H1 (cell line): ENCODE measurements around the gene SCYL1. TPM values are rescaled to one million over a fixed set of nuclear protein-coding genes. Genes with fewer than 3 reads are reported as not detected.
A peak's percentile ranks its signal among the peaks of the same experiment; 100 is the strongest.

ENCODE experiments used
- CTCF ChIA-PET: fragments of 300-600 bp; sonication (Branson Sonifier 250); formaldehyde crosslinking; loops from one replicate; lab custom pipeline; 2021; ENCODE audit not compliant: partially characterized antibody; lab: Charles Lee
- POLR2A ChIA-PET: fragments of 300-600 bp; sonication (Branson Sonifier 250); formaldehyde crosslinking; loops from one replicate; lab custom pipeline; 2021; ENCODE audit warnings: inconsistent platforms; ENCODE audit not compliant: partially characterized antibody; lab: Charles Lee
- DNase-seq, 2 experiments: peaks; one replicate each; pipeline versions ENCODE4 v3.0.0 to v3.0.0-alpha.2; 2010 to 2022; ENCODE audit warnings: low spot score in 2 of 2, low read depth in 1 of 2, mixed read lengths in 1 of 2
- FAIRE-seq: peaks from 2 replicates; lab custom pipeline; 2011; peaks lifted over from hg19 to GRCh38; lab: Jason Lieb, UNC
- H2AFZ ChIP-seq: 2 replicates; pipeline ENCODE4 v1.8.1; 2012; ENCODE audit warnings: low read length, inconsistent platforms
- H2AK5ac ChIP-seq: 2 replicates; pipeline ENCODE4 v1.6.1; 2013; ENCODE audit warnings: low read depth, low read length
- H2BK120ac ChIP-seq: replicated peaks from 2 replicates; pipeline ENCODE3; 2013; ENCODE audit warnings: low read depth, low read length, inconsistent platforms
- H2BK12ac ChIP-seq: 2 replicates; pipeline ENCODE4 v1.6.1; 2013; ENCODE audit warnings: low read depth, low read length
- H2BK15ac ChIP-seq: 2 replicates; pipeline ENCODE4 v1.6.1; 2013; ENCODE audit warnings: low read length
- H2BK20ac ChIP-seq: 2 replicates; pipeline ENCODE4 v1.6.1; 2013; ENCODE audit warnings: low read length
- H2BK5ac ChIP-seq: 2 replicates; pipeline ENCODE4 v1.6.1; 2013; ENCODE audit warnings: low read depth, low read length
- H3K14ac ChIP-seq: 2 replicates; pipeline ENCODE4 v1.6.1; 2013; ENCODE audit warnings: inconsistent platforms; ENCODE audit not compliant: insufficient read length
- H3K18ac ChIP-seq: 2 replicates; pipeline ENCODE4 v1.6.1; 2013; ENCODE audit warnings: low read length; ENCODE audit errors: extremely low read depth
- H3K23ac ChIP-seq: 2 replicates; pipeline ENCODE4 v1.6.1; 2013; ENCODE audit warnings: inconsistent platforms; ENCODE audit not compliant: insufficient read length
- H3K23me2 ChIP-seq: 2 replicates; pipeline ENCODE4 v1.6.1; 2013; ENCODE audit warnings: low read depth, low read length
- H3K27ac ChIP-seq: 2 replicates; pipeline ENCODE4 v1.6.1; 2011; ENCODE audit warnings: low read depth, low read length, inconsistent platforms
- H3K27me3 ChIP-seq, 4 experiments: replicated peaks in 1 of 4; 1 replicate in 1 of 4; 2 replicates in 3 of 4; pipeline versions ENCODE4 v1.6.1 to v1.8.1; 2011 to 2013; ENCODE audit warnings: low read length in 3 of 4, mild to moderate bottlenecking in 3 of 4, inconsistent platforms in 2 of 4, mixed read lengths in 2 of 4, moderate library complexity in 1 of 4; ENCODE audit not compliant: control insufficient read depth in 3 of 4, insufficient read depth in 3 of 4; ENCODE audit errors: extremely low read depth in 1 of 4
- H3K36me3 ChIP-seq, 4 experiments: 2 replicates each; pipeline versions ENCODE4 v1.6.1 to v1.8.1; 2011 to 2013; ENCODE audit warnings: mild to moderate bottlenecking in 4 of 4, low read length in 3 of 4, moderate library complexity in 2 of 4, control low read depth in 1 of 4, inconsistent platforms in 1 of 4; ENCODE audit not compliant: insufficient read depth in 4 of 4, control insufficient read depth in 2 of 4
- H3K4ac ChIP-seq: replicated peaks from 2 replicates; pipeline ENCODE3; 2013; ENCODE audit warnings: low read length, low read depth, mixed read lengths, inconsistent platforms; ENCODE audit not compliant: insufficient read length
- H3K4me1 ChIP-seq, 4 experiments: replicated peaks in 1 of 4; 1 replicate in 1 of 4; 2 replicates in 3 of 4; pipeline versions ENCODE4 v1.6.1 to v1.8.1; 2011 to 2013; ENCODE audit warnings: low read length in 3 of 4, inconsistent platforms in 2 of 4, mixed read lengths in 1 of 4; ENCODE audit not compliant: insufficient read depth in 4 of 4, control insufficient read depth in 3 of 4
- H3K4me2 ChIP-seq, 2 experiments: 2 replicates each; pipeline versions ENCODE4 v1.6.1 to v1.8.1; 2011 to 2013; ENCODE audit warnings: low read depth in 2 of 2, low read length in 2 of 2, control low read depth in 1 of 2, inconsistent platforms in 1 of 2, mild to moderate bottlenecking in 1 of 2; ENCODE audit not compliant: insufficient read depth in 1 of 2
- H3K4me3 ChIP-seq, 4 experiments: fragments of 200-600, 300-600 bp in 1 of 4; sonication (generic), shearing (Covaris generic), sonication (Bioruptor Twin) in 1 of 4; 2 replicates each; pipeline versions ENCODE4 v1.5.1 to v1.8.1; 2011 to 2016; ENCODE audit warnings: low read length in 4 of 4, low read depth in 3 of 4, control low read depth in 2 of 4, inconsistent platforms in 2 of 4, mild to moderate bottlenecking in 2 of 4, mixed read lengths in 1 of 4, moderate library complexity in 1 of 4; ENCODE audit not compliant: insufficient read depth in 2 of 4; ENCODE audit errors: extremely low read depth in 1 of 4
- H3K56ac ChIP-seq: replicated peaks from 2 replicates; pipeline ENCODE3; 2013; ENCODE audit warnings: low read depth, mild to moderate bottlenecking, mixed read lengths, low read length, inconsistent platforms; ENCODE audit not compliant: insufficient read length
- H3K79me1 ChIP-seq: 2 replicates; pipeline ENCODE4 v1.6.1; 2013; ENCODE audit warnings: low read depth, low read length, control low read depth
- H3K79me2 ChIP-seq, 2 experiments: 2 replicates each; pipeline versions ENCODE4 v1.6.1 to v1.8.1; 2012 to 2013; ENCODE audit warnings: low read length in 2 of 2, mild to moderate bottlenecking in 2 of 2, inconsistent platforms in 1 of 2; ENCODE audit not compliant: insufficient read depth in 2 of 2, control insufficient read depth in 1 of 2
- H3K9ac ChIP-seq, 4 experiments: replicated peaks in 1 of 4; 1 replicate in 1 of 4; 2 replicates in 3 of 4; pipeline versions ENCODE4 v1.6.1 to v1.8.1; 2011 to 2013; ENCODE audit warnings: low read depth in 3 of 4, low read length in 3 of 4, control low read depth in 2 of 4, mild to moderate bottlenecking in 2 of 4, moderate library complexity in 2 of 4, inconsistent platforms in 1 of 4; ENCODE audit errors: extremely low read depth in 1 of 4
- H3K9me3 ChIP-seq, 2 experiments: 2 replicates each; pipeline versions ENCODE4 v1.6.1 to v1.8.1; 2012 to 2013; ENCODE audit warnings: mild to moderate bottlenecking in 2 of 2, moderate library complexity in 2 of 2, control low read depth in 1 of 2, inconsistent platforms in 1 of 2, low read depth in 1 of 2, low read length in 1 of 2, mixed read lengths in 1 of 2; ENCODE audit not compliant: insufficient read depth in 2 of 2
- H4K20me1 ChIP-seq, 2 experiments: replicated peaks in 1 of 2; 2 replicates each; pipeline versions ENCODE3 to v1.8.1; 2011 to 2013; ENCODE audit warnings: inconsistent platforms in 2 of 2, low read length in 2 of 2, mild to moderate bottlenecking in 1 of 2; ENCODE audit not compliant: insufficient read depth in 2 of 2, control insufficient read depth in 1 of 2
- H4K5ac ChIP-seq: 2 replicates; pipeline ENCODE4 v1.6.1; 2013; ENCODE audit warnings: low read length, low read depth, mixed read lengths, inconsistent platforms; ENCODE audit not compliant: insufficient read length
- H4K8ac ChIP-seq: 2 replicates; pipeline ENCODE4 v1.8.0; 2013; ENCODE audit warnings: mild to moderate bottlenecking, moderate library complexity, low read length, inconsistent platforms; ENCODE audit not compliant: insufficient read depth; ENCODE audit errors: extremely low read depth
- H4K91ac ChIP-seq: replicated peaks from 2 replicates; pipeline ENCODE3; 2013; ENCODE audit warnings: low read length, mixed read lengths, inconsistent platforms; ENCODE audit not compliant: insufficient read length
- BRCA1 ChIP-seq: IDR thresholded peaks from 2 replicates; pipeline ENCODE4 v1.6.1; 2012; ENCODE audit warnings: low read depth, low read length, improper control_type of control experiment
- CBX5 ChIP-seq: fragments of 300-800, 300-1000 bp; sonication (generic); IDR thresholded peaks from 2 replicates; pipeline ENCODE4 v1.7.1; 2016; ENCODE audit warnings: antibody characterized with exemption, low read length, low read depth
- CEBPB ChIP-seq: IDR thresholded peaks from 2 replicates; pipeline ENCODE4 v1.6.1; 2012; ENCODE audit warnings: low read depth, low read length
- CHD2 ChIP-seq: IDR thresholded peaks from 2 replicates; pipeline ENCODE4 v1.6.1; 2012; ENCODE audit warnings: low read length, improper control_type of control experiment
- EZH2 ChIP-seq: fragments of 200-600 bp; sonication (generic); IDR thresholded peaks from 2 replicates; pipeline ENCODE4 v1.7.1; 2012; ENCODE audit warnings: low read depth, mild to moderate bottlenecking, moderate library complexity, low read length, inconsistent platforms; ENCODE audit not compliant: severe bottlenecking
- HDAC6 ChIP-seq: IDR thresholded peaks from one replicate; pipeline ENCODE4 v1.7.1; 2012; ENCODE audit warnings: low read depth, mild to moderate bottlenecking, inconsistent platforms, low read length, moderate library complexity
- JUND ChIP-seq: IDR thresholded peaks from 2 replicates; pipeline ENCODE4 v1.6.1; 2011; ENCODE audit warnings: mild to moderate bottlenecking, improper control_type of control experiment, low read length
- PHF8 ChIP-seq: fragments of 200-600 bp; sonication (generic); conservative IDR thresholded peaks from 2 replicates; pipeline ENCODE4 v1.7.1; 2012; ENCODE audit warnings: low read depth, mild to moderate bottlenecking, inconsistent platforms, low read length, moderate library complexity
- POLR2AphosphoS5 ChIP-seq: IDR thresholded peaks from 2 replicates; pipeline ENCODE4 v1.6.1; 2011; ENCODE audit warnings: low read depth, low read length
- RFX5 ChIP-seq: IDR thresholded peaks from 2 replicates; pipeline ENCODE4 v1.6.1; 2011; ENCODE audit warnings: low read depth, low read length, improper control_type of control experiment, borderline replicate concordance
- TCF12 ChIP-seq: IDR thresholded peaks from 2 replicates; pipeline ENCODE4 v1.6.1; 2011; ENCODE audit warnings: low read depth, mild to moderate bottlenecking, low read length
- TEAD4 ChIP-seq: IDR thresholded peaks from 2 replicates; pipeline ENCODE4 v1.6.1; 2012; ENCODE audit warnings: low read depth, low read length, inconsistent platforms, mixed read lengths
- ZNF274 ChIP-seq: IDR thresholded peaks from 2 replicates; pipeline ENCODE4 v1.7.0; 2012; ENCODE audit warnings: low read length, borderline replicate concordance; ENCODE audit errors: extremely low read depth
- WGBS, 2 experiments: shearing (Covaris generic) in 1 of 2; methylation state at CpG; one replicate each; pipeline versions ENCODE4 v1.1.6 to v1.1.7; 2013 to 2015; ENCODE audit warnings: low lambda C conversion rate in 2 of 2, mixed read lengths in 2 of 2, inconsistent platforms in 1 of 2, low coverage in 1 of 2, missing lambda C conversion rate in 1 of 2; ENCODE audit not compliant: insufficient replicate concordance in 2 of 2, insufficient coverage in 1 of 2, insufficient read length in 1 of 2; ENCODE audit errors: extremely low coverage in 1 of 2, missing lambda C conversion rate in 1 of 2; 5-methylcytosine and 5-hydroxymethylcytosine counted together
- polyA plus RNA-seq, 7 experiments: library from polyadenylated mRNA; depleted of rRNA in 3 of 7; stranded (reverse) in 5 of 7; unstranded in 2 of 7; fragments of >200 nt in 5 of 7; fragments of 200-250 nt in 2 of 7; gene quantifications; 1 replicate in 5 of 7; 2 replicates in 1 of 7; 4 replicates in 1 of 7; pipeline versions ENCODE4 v1.2.1 to v1.2.3, GENCODE V29; 2011 to 2013; ENCODE audit warnings: missing spikeins in 2 of 7, mixed read lengths in 2 of 7
- total RNA-seq: library from RNA; stranded (reverse); fragmentation: NEBNext Ultra II Directional; extraction: Animal tissue kit (Norgen Biotek cat#: 25700); gene quantifications from 2 replicates; pipeline ENCODE4 v1.2.1, GENCODE V29; 2021

SCYL1 gene
- total and polyA plus RNA-seq, 2 of the 8 experiments (the other 6 are each of a cell fraction or from before 2014, with no cell fraction given), result 59.8 to 77.7 TPM

DNA sequence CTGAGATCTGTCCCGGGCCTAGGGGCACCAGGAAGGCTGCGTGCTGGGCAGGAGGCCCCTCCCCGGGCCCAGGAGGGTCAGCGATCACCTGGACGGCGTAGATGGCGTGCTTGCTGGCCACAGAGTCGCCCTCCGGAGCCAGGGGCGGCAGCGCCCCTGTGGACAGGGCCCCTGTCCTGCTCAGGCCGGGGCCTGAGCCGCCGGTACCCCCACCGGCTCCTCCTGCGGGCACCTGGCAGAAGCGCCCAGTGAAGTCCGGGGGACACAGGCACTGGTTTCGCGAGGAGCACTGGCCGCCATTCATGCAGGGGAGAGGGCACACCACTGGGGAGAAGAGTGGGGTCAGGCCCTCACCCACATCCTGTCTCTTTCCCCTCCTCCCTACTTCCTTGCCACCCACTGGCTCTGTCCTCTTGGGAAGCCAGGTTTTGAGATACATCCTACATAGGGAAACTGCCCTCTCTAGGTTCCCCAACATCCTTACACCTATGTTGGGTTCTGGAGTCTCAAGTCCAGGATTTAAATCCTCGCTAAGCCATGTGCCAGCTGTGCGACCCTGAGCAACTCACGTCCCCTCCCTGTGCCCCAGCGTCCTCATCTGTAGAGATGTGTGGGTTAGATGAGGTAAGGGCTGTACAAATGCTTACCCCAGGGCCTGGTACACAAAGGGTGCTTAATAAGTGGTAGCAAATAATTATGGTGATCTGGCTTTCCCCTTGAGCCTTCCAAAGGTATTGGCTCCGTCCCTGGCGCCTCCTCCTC, 29.4 kb downstream of the SCYL1 start:
- peaks cover 10% of the 10 kb centered on the region; the same call in 1 of the 2 replicates for H3K23me2 ChIP-seq
- no peak for DNase-seq
- POLR2A ChIA-PET, result interaction anchor here (1.0 to 1.8 kb wide), 4 partner anchors 17 to 23 kb away, joined by 3 to 10 read pairs (median 3); partner anchors contain the start of gene FAM89B
- 66% methylated on average over 23 of the region's 27 CpGs; no CpG with 5 or more reads in 1 of the 2 experiments for WGBS, 2 experiments
- no peak overlapping the region for H3K14ac ChIP-seq
- peak overlapping the region; percentile 90; the same call in 1 of the 2 replicates for H2BK15ac ChIP-seq
- H2BK120ac ChIP-seq, result no peak overlapping the region
- H3K56ac ChIP-seq, result peak overlapping the region; percentile 40
- no peak overlapping the region for H4K5ac ChIP-seq
- H3K4ac ChIP-seq, result no peak overlapping the region
- peak overlapping the region; percentile 27 to 59 (median 42); a peak in 7 of 8 replicates for H3K4me3 ChIP-seq
- no peaks in the 10 kb centered on the region for H3K79me2 ChIP-seq
- H3K18ac ChIP-seq, result no peak overlapping the region
- H3K4me2 ChIP-seq, result peak overlapping the region; percentile 57 to 72
- H2BK5ac ChIP-seq, result 0 out of 2 replicates have a peak overlapping the region, but pooled peaks have one; percentile 35
- peaks cover 0 to 25% (median 16%) of the 10 kb centered on the region in 4 experiments; a peak in 5 of 7 replicates for H3K27me3 ChIP-seq
- 0 out of 2 replicates have a peak overlapping the region, but pooled peaks have one; percentile 60 for H2AK5ac ChIP-seq
- H2BK12ac ChIP-seq, result peak overlapping the region; percentile 75; the same call in 1 of the 2 replicates
- H2BK20ac ChIP-seq, result no peak overlapping the region
- peaks cover 0 to 47% (median 35%) of the 10 kb centered on the region in 4 experiments; a peak in 6 of 7 replicates for H3K4me1 ChIP-seq
- H2AFZ ChIP-seq, result no peak overlapping the region
- H3K36me3 ChIP-seq, result no peaks in the 10 kb centered on the region
- FAIRE-seq, result no peak
- H3K23ac ChIP-seq, result no peak overlapping the region
- H3K9ac ChIP-seq, result no peak overlapping the region; a peak in 1 of 7 replicates
- CTCF ChIA-PET, result interaction anchor here (1.1 to 6.9 kb wide), 9 partner anchors 9 to 60 kb away, joined by 3 to 78 read pairs (median 4); partner anchors contain the start of genes EHBP1L1, FAM89B, MAP3K11 and ZNRD2
- no peaks in the 10 kb centered on the region for H3K9me3 ChIP-seq
- H4K91ac ChIP-seq, result peak overlapping the region; percentile 23
- no peaks in the 10 kb centered on the region for H3K79me1 ChIP-seq
- H4K8ac ChIP-seq, result peak overlapping the region; percentile 45
- H3K27ac ChIP-seq, result no peak overlapping the region
- H4K20me1 ChIP-seq, result peaks cover 0 to 2% of the 10 kb centered on the region in 2 experiments
- TF ChIP-seq CHD2 (no peak), BRCA1 (no peak), HDAC6 (no peak), CEBPB (no peak), POLR2AphosphoS5 (no peak), CBX5 (no peak), TEAD4 (no peak), TCF12 (no peak), ZNF274 (no peak), RFX5 (no peak), PHF8 (no peak), EZH2 (no peak), JUND (no peak)
